ENCODE measurements around the gene MROH2A. TPM values are rescaled to one million over a fixed set of nuclear protein-coding genes. Genes with fewer than 3 reads are reported as not detected.

Gene MROH2A
- total RNA-seq, 2 experiments from 2014 or later: not detected

DNA sequence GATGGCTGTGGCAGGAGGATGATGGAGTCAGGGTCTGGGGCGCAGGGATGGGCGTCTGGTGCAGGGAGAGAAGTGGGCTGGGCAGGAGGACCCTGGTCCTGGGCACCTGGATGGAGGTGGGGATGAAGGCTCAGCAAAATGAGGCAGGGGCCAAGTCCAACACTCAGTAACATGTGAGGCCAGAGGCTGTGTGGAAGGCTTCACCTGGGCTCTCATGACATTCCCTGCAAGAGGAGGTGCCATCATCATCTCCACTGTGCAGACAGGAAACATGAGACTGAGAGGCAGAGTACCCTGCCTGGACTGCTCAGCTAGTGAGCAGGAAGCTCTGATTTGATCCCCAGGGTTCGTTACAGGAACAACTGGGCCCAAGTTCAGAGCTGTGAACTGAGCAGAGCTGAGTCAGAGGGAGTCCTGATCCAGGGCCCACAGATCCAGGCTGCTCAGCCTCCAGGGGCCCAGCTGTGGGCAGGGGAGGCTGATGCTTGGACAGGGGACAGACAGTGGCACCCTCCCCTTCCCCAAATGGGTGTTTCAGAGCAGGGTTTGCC lies 39.3 kb downstream of the MROH2A start:
- POLR2A ChIA-PET: no interaction called here
- no peaks in the 10 kb centered on the region for H3K36me3 Mint-ChIP-seq (ENCODE audit: low read depth)
- intact Hi-C loops (cut with micrococcal nuclease): no loop called here
- TF ChIP-seq, protein P1, sequence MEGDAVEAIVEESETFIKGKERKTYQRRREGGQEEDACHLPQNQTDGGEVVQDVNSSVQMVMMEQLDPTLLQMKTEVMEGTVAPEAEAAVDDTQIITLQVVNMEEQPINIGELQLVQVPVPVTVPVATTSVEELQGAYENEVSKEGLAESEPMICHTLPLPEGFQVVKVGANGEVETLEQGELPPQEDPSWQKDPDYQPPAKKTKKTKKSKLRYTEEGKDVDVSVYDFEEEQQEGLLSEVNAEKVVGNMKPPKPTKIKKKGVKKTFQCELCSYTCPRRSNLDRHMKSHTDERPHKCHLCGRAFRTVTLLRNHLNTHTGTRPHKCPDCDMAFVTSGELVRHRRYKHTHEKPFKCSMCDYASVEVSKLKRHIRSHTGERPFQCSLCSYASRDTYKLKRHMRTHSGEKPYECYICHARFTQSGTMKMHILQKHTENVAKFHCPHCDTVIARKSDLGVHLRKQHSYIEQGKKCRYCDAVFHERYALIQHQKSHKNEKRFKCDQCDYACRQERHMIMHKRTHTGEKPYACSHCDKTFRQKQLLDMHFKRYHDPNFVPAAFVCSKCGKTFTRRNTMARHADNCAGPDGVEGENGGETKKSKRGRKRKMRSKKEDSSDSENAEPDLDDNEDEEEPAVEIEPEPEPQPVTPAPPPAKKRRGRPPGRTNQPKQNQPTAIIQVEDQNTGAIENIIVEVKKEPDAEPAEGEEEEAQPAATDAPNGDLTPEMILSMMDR (IDR thresholded peaks at IDR 0.05): no peak
- H3K4me1 Mint-ChIP-seq (ENCODE audit: low read depth): no peaks in the 10 kb centered on the region
- H3K4me3 Mint-ChIP-seq: no peak overlapping the region
- CTCF ChIA-PET: no interaction called here
- peaks cover 1% of the 10 kb centered on the region for H3K27me3 Mint-ChIP-seq
- H3K9me3 Mint-ChIP-seq: no peaks in the 10 kb centered on the region
- H3K27ac Mint-ChIP-seq: no peak overlapping the region
- ATAC-seq: no peak
- no peak for DNase-seq

DNA sequence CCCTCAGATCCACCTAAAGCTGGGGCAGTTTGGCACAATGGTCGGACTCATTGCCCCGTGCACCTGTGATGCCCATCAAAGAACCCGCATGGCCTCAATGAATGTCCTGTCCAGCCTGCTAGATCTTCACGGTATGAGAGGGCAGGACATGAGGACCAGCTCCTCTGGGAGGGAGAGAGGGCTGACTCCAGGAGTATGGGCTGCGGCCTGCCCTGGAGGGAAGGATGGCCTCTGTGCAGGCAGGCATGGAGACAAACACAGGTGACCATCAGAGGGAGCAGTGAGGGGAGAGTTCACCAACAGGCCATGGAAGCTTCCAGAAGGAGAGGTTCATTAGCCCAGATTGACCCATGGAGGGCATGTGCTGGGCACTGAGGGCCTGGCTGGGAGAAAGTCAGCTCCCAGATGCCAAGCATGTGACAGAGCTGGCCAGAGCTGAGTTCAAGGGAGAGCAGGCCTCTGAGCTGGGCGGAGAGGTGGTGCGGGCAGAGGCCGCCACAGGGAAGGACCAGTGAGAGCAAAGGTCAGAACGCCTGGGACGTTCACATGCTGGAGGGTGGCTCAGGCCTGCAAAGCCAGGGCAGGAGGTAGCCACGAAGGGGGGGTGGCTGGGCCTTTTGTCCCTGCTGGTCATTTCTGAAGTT lies 40.0 kb downstream of the MROH2A start:
- Mint-ChIP-seq H3K4me1 (ENCODE audit: low read depth) (no peaks in the 10 kb centered on the region), H3K36me3 (ENCODE audit: low read depth) (no peaks in the 10 kb centered on the region), H3K4me3 (no peak overlapping the region), H3K27ac (no peak overlapping the region), H3K9me3 (no peaks in the 10 kb centered on the region), H3K27me3 (peaks cover 1% of the 10 kb centered on the region)
- ChIA-PET POLR2A (no interaction called here), CTCF (no interaction called here)
- TF ChIP-seq, protein P1 (IDR thresholded peaks at IDR 0.05): no peak
- intact Hi-C loops (cut with micrococcal nuclease): no loop called here
- ATAC-seq (no peak), DNase-seq (no peak)

DNA sequence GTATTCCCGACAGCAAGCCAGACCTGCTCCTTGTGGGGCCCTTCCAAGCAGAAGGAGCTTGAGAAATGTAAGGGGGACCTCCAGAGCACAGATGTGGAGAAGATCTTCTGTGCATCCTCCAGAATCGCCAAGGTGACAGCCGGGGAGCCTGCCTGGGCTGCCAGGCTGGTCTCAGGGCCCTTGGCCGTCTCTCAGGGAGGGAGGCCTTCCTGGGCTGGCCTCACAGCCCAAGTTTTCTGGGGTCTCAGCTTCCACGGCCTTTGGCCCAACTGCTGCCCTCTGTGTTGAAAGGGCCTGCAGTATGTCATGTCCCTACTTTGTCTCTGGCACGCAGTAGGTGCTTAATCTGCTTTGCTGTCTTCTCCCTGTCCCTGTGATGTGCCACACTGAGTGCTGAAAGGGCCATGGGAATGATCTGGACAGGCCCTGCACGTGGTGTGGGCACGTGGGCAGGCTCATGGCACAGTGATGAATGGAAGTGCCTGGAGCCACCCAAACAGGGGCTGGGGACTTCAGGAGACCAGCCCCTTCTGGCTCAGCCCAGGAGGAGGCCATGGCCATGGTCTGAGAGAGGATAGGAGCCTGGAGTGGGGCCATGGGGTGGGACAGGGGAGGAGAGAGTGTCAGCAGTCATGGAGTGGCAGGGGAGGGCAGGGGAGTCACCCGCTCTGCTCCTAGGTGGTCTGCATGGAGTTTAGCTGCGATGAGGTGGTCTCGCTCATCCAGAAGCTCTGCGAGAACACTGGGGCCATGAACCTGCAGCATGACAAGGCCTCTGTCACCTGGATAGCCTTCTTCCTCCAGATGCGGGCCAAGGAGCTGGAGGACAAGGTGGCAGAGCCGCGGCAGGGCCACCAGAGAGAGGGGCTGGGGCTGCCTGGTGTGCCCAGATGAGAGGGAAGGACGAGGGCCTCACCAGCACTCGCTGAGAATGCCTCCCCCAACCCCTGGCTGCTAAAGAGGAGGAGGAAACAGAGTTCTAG lies 40.8 kb downstream of the MROH2A start:
- TF ChIP-seq, protein P1 (IDR thresholded peaks at IDR 0.05): no peak
- no peak overlapping the region for H3K4me3 Mint-ChIP-seq
- H3K9me3 Mint-ChIP-seq: no peaks in the 10 kb centered on the region
- H3K27me3 Mint-ChIP-seq: peaks cover 1% of the 10 kb centered on the region
- ChIA-PET POLR2A (no interaction called here), CTCF (interaction anchor here (1.0 kb wide), 1 partner anchor 11 kb away, joined by 3 read pairs; no protein-coding TSS in a partner anchor)
- ATAC-seq (no peak), DNase-seq (no peak)
- H3K4me1 Mint-ChIP-seq (ENCODE audit: low read depth): no peaks in the 10 kb centered on the region
- H3K36me3 Mint-ChIP-seq (ENCODE audit: low read depth): no peaks in the 10 kb centered on the region
- no peak overlapping the region for H3K27ac Mint-ChIP-seq
- intact Hi-C loops (cut with micrococcal nuclease): no loop called here

DNA sequence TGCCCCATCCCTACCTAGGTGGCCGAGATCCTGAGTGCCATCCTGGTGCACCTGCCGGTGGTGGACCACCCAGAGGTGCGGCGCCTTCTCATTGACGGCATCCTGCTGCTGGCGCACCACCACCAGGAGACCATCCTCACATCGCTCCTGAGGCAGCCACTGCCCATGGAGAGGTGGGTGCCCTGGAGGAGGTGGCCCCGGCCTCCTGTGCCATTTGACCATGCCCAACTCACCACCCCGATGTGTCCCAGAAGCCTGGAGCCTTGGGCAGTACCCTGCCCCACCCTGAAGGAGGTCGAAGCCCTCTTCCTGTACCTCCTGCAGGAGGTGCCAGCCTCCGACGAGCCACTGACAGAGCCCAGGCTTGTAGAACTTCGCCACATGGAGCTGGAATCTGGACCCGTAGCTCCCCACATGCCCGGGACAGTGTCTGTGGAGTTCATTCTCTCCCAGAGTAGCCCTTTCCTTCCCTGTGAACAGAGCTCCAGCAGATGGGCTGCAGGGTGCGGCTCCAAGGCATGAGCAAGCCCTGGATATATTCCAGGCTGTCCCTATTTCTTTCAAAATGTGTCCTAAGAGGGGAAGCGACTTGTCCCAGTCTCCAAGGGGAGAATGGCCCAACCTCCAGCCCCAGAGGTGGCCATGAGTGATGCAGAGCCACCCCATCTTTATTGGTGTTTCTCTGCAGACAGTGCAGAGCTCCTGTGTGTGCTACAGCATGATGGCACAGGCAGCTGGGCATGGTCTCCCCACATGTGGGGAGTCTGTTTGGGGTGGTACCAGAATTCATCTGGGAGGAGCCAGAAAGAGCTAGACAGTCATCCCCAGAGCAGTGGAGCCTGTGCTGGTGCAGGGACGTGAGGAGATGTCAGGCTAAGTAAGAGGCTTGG lies 42.0 kb downstream of the MROH2A start:
- DNase-seq (no peak), ATAC-seq (no peak)
- intact Hi-C loops (cut with micrococcal nuclease): no loop called here
- TF ChIP-seq, protein P1 (IDR thresholded peaks at IDR 0.05): no peak
- ChIA-PET POLR2A (no interaction called here), CTCF (interaction anchor here (1.0 kb wide), 1 partner anchor 12 kb away, joined by 3 read pairs; no protein-coding TSS in a partner anchor)
- Mint-ChIP-seq H3K36me3 (ENCODE audit: low read depth) (no peaks in the 10 kb centered on the region), H3K27me3 (peaks cover 1% of the 10 kb centered on the region), H3K4me1 (ENCODE audit: low read depth) (no peaks in the 10 kb centered on the region), H3K9me3 (no peaks in the 10 kb centered on the region), H3K27ac (no peak overlapping the region), H3K4me3 (no peak overlapping the region)

Data from activated CD8-positive, alpha-beta T cell treated with anti-CD3 and anti-CD28 coated beads for 36 hours (primary cell).